ENCODE results near the gene CRACR2A. TPM values are rescaled to one million over a fixed set of nuclear protein-coding genes. Genes with fewer than 3 reads are reported as not detected.

The CRACR2A gene
- total and polyA plus RNA-seq, 2 of the 4 experiments (the other 2 are of a cell fraction): 0.54 to 0.60 TPM

- H3K4me1 ChIP-seq (ENCODE audit: control insufficient read depth, insufficient read depth, low read length): no peaks in the 10 kb centered on the region
- no peak overlapping the region for H2BK5ac ChIP-seq (ENCODE audit: low read depth, low read length, poor library complexity, severe bottlenecking)
- DNase-seq (no peak), ATAC-seq (ENCODE audit: low read depth) (no peak)
- H2AK9ac ChIP-seq (replicated peaks; ENCODE audit: low read depth, low read length, poor library complexity): no peak overlapping the region
- no TSS peak for BruUV-seq (replicated peaks)
- no peaks in the 10 kb centered on the region for H3K9me1 ChIP-seq (ENCODE audit: insufficient read depth, low read length)
- H3K4ac ChIP-seq (ENCODE audit: low read depth, low read length): no peak overlapping the region
- H3K9me3 ChIP-seq (ENCODE audit: control insufficient read depth, insufficient read depth, low read length): no peaks in the 10 kb centered on the region
- no peak overlapping the region for H2BK15ac ChIP-seq (ENCODE audit: low read depth, low read length)
- no peak overlapping the region for H3K23ac ChIP-seq (ENCODE audit: low read depth, low read length)
- H4K91ac ChIP-seq (ENCODE audit: insufficient read depth, low read depth, low read length): no peak overlapping the region
- H4K20me1 ChIP-seq (ENCODE audit: insufficient read depth, low read length): no peaks in the 10 kb centered on the region
- TF ChIP-seq RFX5 (IDR thresholded peaks at IDR 0.05; ENCODE audit: low read depth, low read length) (no peak), ELK1 (IDR thresholded peaks at IDR 0.05; ENCODE audit: borderline replicate concordance, low read depth, low read length) (no peak), BHLHE40 (IDR thresholded peaks at IDR 0.05; ENCODE audit: low read depth, low read length) (no peak), USF2 (IDR thresholded peaks at IDR 0.05; ENCODE audit: low read depth, low read length) (no peak), RCOR1 (IDR thresholded peaks at IDR 0.05; ENCODE audit: insufficient replicate concordance, low read length) (no peak), POLR2A (IDR thresholded peaks at IDR 0.05; ENCODE audit: low read depth, low read length) (no peak), CEBPB (IDR thresholded peaks at IDR 0.05; ENCODE audit: low read depth, low read length) (no peak), NFE2L2 (IDR thresholded peaks at IDR 0.05; ENCODE audit: low read depth, low read length) (no peak), MAZ (IDR thresholded peaks at IDR 0.05; ENCODE audit: borderline replicate concordance, low read depth, low read length) (no peak), FOS (IDR thresholded peaks at IDR 0.05; ENCODE audit: low read depth, low read length) (no peak), RAD21 (IDR thresholded peaks at IDR 0.05; ENCODE audit: low read length) (no peak), CHD1 (IDR thresholded peaks at IDR 0.05; ENCODE audit: low read depth, low read length) (no peak), SMC3 (IDR thresholded peaks at IDR 0.05; ENCODE audit: low read depth, low read length) (no peak), MAFK (IDR thresholded peaks at IDR 0.05; ENCODE audit: low read depth, low read length) (no peak), MXI1 (IDR thresholded peaks at IDR 0.05; ENCODE audit: borderline replicate concordance, low read depth, low read length) (no peak)
- intact Hi-C loops (cut with micrococcal nuclease): no loop called here
- H2BK20ac ChIP-seq (ENCODE audit: low read depth, low read length): no peak overlapping the region
- no peak overlapping the region for H3K18ac ChIP-seq (ENCODE audit: low read depth, low read length)
- no peak overlapping the region for H2BK120ac ChIP-seq (ENCODE audit: low read depth, low read length)
- no peaks in the 10 kb centered on the region for H3K36me3 ChIP-seq (ENCODE audit: control insufficient read depth, insufficient read depth, low read length)
- H3K4me3 ChIP-seq (ENCODE audit: insufficient read depth, low read depth, low read length): no peak overlapping the region
- H2AK5ac ChIP-seq (ENCODE audit: low read depth, low read length): no peak overlapping the region
- dilution Hi-C loops (cut with HindIII; ENCODE audit: low sequenced_read_pairs, unreplicated experiment): no loop called here
- ChIA-PET CTCF (no interaction called here), POLR2A (ENCODE audit: unreplicated experiment) (no interaction called here)
- no peak overlapping the region for H2AFZ ChIP-seq (replicated peaks; ENCODE audit: low read length, poor library complexity)
- no peak overlapping the region for H3K4me2 ChIP-seq (ENCODE audit: low read depth, low read length)
- no peak overlapping the region for H4K5ac ChIP-seq (ENCODE audit: low read depth, low read length)
- no peaks in the 10 kb centered on the region for H3K79me1 ChIP-seq (ENCODE audit: low read depth in 1 of 2, low read length in 2 of 2)
- H3K56ac ChIP-seq (ENCODE audit: extremely low read depth, insufficient read depth, low read length): no peak overlapping the region
- peaks cover 10% of the 10 kb centered on the region for H3K27me3 ChIP-seq (ENCODE audit: control insufficient read depth, insufficient read depth, low read length)
- 83% methylated on average over 1 of the region's 4 CpGs; no CpG with 5 or more reads in 1 of the 2 experiments for WGBS, 2 experiments (ENCODE audit: extremely low coverage in 2 of 2, insufficient read length in 1 of 2)
- no peak overlapping the region for H3K27ac ChIP-seq (ENCODE audit: insufficient read depth, low read length)
- in situ Hi-C loops (cut with MboI; ENCODE audit: low sequenced_read_pairs): no loop called here
- H3K9ac ChIP-seq (ENCODE audit: low read depth, low read length): no peak overlapping the region
- H3K14ac ChIP-seq (replicated peaks; ENCODE audit: low read depth, low read length): no peak overlapping the region
- no peak overlapping the region for H4K8ac ChIP-seq (ENCODE audit: low read depth in 2 of 2, low read length in 2 of 2)
Observed at GRCh38 chr12:3705354-3705675, 47.6 kb downstream of the CRACR2A start.

Data from IMR-90 (cell line).